Measurements from ENCODE around the gene THOC6. TPM values are rescaled to one million over a fixed set of nuclear protein-coding genes. Genes with fewer than 3 reads are reported as not detected.

Gene THOC6
- total and polyA plus RNA-seq, 2 donors (not counting 1 experiment from before 2014, with no cell fraction given) = 28.5 to 52.2 TPM

DNA sequence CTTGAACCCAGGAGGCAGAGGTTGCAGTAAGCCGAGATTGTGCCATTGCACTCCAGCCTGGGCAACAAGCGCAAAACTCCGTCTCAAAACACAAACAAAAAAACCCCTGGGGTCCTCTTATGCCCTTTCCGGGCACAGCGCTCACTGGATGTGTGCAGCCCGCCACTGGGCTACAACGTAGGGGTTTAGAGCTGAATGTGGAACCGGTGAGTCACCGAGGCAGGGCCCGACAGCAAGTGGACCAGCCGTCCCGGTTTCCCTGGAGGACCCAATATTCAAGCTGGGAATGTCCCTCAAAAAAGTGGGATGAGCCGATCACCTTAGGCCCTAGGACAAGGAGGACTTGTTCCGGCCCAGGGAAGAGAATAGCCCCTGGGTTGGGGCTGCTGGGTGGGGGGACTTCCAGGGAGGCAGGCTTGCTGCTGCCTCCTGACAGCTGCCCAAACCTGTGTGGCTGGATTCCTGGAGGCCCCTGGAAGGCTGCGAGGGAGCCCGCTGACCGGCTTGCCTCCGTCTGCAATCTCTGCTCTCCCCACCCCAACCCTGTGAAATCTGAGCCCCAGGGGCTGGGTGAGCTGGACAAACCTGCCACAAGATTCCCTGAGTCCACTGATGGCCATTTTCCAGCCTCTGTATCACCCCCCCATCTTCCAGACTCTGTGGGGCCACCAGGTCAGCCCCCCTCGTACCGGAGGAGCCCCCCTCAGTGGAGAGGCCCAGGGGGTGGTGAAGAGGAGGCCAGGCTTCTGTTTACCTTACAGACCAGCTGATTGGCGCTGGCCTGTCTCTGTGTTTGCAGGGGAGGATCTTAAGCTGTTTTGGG is 14.1 kb upstream of the THOC6 start:
- Histone ChIP-seq H3K79me2 (ENCODE audit: control insufficient read depth, insufficient read depth, low read length) (no peaks in the 10 kb centered on the region), H3K9me3 (ENCODE audit: control extremely low read depth in 1 of 3, control insufficient read depth in 2 of 3, insufficient read depth in 1 of 3, low read length in 2 of 3) (peaks cover 0 to 12% (median 0%) of the 10 kb centered on the region in 3 donors), H3K9ac (ENCODE audit: low read length) (no peak overlapping the region), H3K4me3 (ENCODE audit: control extremely low read depth in 1 of 5, extremely low read depth in 1 of 5, insufficient read depth in 1 of 5, low read depth in 2 of 5, low read length in 4 of 5) (no peak overlapping the region), H3K27ac (ENCODE audit: low read length in 2 of 2) (no peak overlapping the region), H3K4me1 (ENCODE audit: control insufficient read depth in 2 of 2, insufficient read depth in 2 of 2, low read length in 2 of 2) (peaks cover 24 to 26% of the 10 kb centered on the region in 2 donors), H3K4me2 (replicated peaks; ENCODE audit: low read depth, low read length, poor library complexity, severe bottlenecking) (no peak overlapping the region), H2AFZ (ENCODE audit: insufficient read depth, low read depth, low read length, poor library complexity, severe bottlenecking) (no peak overlapping the region), H4K20me1 (ENCODE audit: control insufficient read depth, insufficient read depth, low read length, poor library complexity, severe bottlenecking) (no peaks in the 10 kb centered on the region), H3K36me3 (replicated peaks in 1 of 2; ENCODE audit: control extremely low read depth in 1 of 2, control insufficient read depth in 1 of 2, extremely low read depth in 1 of 2, insufficient read depth in 2 of 2, low read length in 1 of 2) (no peaks in the 10 kb centered on the region), H3K27me3 (replicated peaks in 1 of 4; ENCODE audit: control extremely low read depth in 1 of 4, control insufficient read depth in 3 of 4, insufficient read depth in 4 of 4, low read length in 3 of 4) (peaks cover 0 to 22% (median 10%) of the 10 kb centered on the region in 4 experiments)
- WGBS (ENCODE audit: insufficient coverage) = 96% methylated on average over 18 of the region's 21 CpGs
- H3K27ac Mint-ChIP-seq = no peak overlapping the region
- ATAC-seq (ENCODE audit: low read depth) (no peak), DNase-seq (no peak)
- peaks cover 22% of the 10 kb centered on the region for H3K4me1 Mint-ChIP-seq
- no peaks in the 10 kb centered on the region for H3K9me3 Mint-ChIP-seq (ENCODE audit: insufficient read depth)
- TF ChIP-seq, protein P1, sequence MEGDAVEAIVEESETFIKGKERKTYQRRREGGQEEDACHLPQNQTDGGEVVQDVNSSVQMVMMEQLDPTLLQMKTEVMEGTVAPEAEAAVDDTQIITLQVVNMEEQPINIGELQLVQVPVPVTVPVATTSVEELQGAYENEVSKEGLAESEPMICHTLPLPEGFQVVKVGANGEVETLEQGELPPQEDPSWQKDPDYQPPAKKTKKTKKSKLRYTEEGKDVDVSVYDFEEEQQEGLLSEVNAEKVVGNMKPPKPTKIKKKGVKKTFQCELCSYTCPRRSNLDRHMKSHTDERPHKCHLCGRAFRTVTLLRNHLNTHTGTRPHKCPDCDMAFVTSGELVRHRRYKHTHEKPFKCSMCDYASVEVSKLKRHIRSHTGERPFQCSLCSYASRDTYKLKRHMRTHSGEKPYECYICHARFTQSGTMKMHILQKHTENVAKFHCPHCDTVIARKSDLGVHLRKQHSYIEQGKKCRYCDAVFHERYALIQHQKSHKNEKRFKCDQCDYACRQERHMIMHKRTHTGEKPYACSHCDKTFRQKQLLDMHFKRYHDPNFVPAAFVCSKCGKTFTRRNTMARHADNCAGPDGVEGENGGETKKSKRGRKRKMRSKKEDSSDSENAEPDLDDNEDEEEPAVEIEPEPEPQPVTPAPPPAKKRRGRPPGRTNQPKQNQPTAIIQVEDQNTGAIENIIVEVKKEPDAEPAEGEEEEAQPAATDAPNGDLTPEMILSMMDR (IDR thresholded peaks at IDR 0.05) = no peak
- no peak for TF ChIP-seq EZH2 (IDR thresholded peaks at IDR 0.05; ENCODE audit: borderline replicate concordance, insufficient read depth, low read depth, low read length, poor library complexity, severe bottlenecking)
- intact Hi-C loops (cut with micrococcal nuclease) = no loop called here
- H3K4me3 Mint-ChIP-seq = no peak overlapping the region
- H3K27me3 Mint-ChIP-seq = peaks cover 18% of the 10 kb centered on the region
- ChIA-PET CTCF (interaction anchor here (0.6 to 1.6 kb wide), 3 partner anchors 18 to 54 kb away, joined by 3 to 4 read pairs (median 3); no protein-coding TSS in a partner anchor), POLR2A (no interaction called here)

DNA sequence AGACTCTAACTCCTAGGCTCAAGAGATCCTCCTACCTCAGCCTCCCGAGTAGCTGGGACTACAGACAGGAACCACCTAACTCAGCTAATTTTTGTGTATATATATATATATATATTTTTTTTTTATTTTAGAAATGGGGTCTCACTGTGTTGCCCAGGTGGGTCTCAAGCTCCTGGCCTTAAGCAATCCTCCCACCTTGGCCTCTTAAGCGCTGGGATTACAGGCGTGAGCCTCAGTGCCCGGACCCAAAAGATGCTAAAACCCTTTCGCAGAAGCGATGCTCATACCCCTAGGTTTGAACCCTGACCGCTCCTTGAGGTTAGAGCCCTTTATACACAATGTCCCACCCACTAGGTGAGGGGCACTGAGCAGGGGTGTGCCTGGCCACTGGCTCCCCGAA is 13.3 kb upstream of the THOC6 start:
- no peak overlapping the region for H3K27ac Mint-ChIP-seq

More for the DNA sequence above, 13.3 kb upstream of the THOC6 start:
- no peak overlapping the region for H3K4me3 ChIP-seq (ENCODE audit: control extremely low read depth in 1 of 5, extremely low read depth in 1 of 5, insufficient read depth in 1 of 5, low read depth in 2 of 5, low read length in 4 of 5)
- H3K4me3 Mint-ChIP-seq = no peak overlapping the region
- H3K9ac ChIP-seq (ENCODE audit: low read length) = no peak overlapping the region
- no peaks in the 10 kb centered on the region for H4K20me1 ChIP-seq (ENCODE audit: control insufficient read depth, insufficient read depth, low read length, poor library complexity, severe bottlenecking)
- H3K79me2 ChIP-seq (ENCODE audit: control insufficient read depth, insufficient read depth, low read length) = no peaks in the 10 kb centered on the region
- H3K4me1 ChIP-seq (ENCODE audit: control insufficient read depth in 2 of 2, insufficient read depth in 2 of 2, low read length in 2 of 2) = peaks cover 22 to 23% of the 10 kb centered on the region in 2 donors
- DNase-seq (no peak), ATAC-seq (ENCODE audit: low read depth) (no peak)
- intact Hi-C loops (cut with micrococcal nuclease) = no loop called here
- no peak overlapping the region for H3K27ac ChIP-seq (ENCODE audit: low read length in 2 of 2)
- 100% methylated on average over 6 of the region's 8 CpGs for WGBS (ENCODE audit: insufficient coverage)
- H3K27me3 ChIP-seq (replicated peaks in 1 of 4; ENCODE audit: control extremely low read depth in 1 of 4, control insufficient read depth in 3 of 4, insufficient read depth in 4 of 4, low read length in 3 of 4) = peaks cover 0 to 22% (median 8%) of the 10 kb centered on the region in 4 experiments
- H2AFZ ChIP-seq (ENCODE audit: insufficient read depth, low read depth, low read length, poor library complexity, severe bottlenecking) = no peak overlapping the region
- H3K27me3 Mint-ChIP-seq = peaks cover 19% of the 10 kb centered on the region
- H3K9me3 ChIP-seq (ENCODE audit: control extremely low read depth in 1 of 3, control insufficient read depth in 2 of 3, insufficient read depth in 1 of 3, low read length in 2 of 3) = peaks cover 0 to 12% (median 0%) of the 10 kb centered on the region in 3 donors
- ChIA-PET CTCF (interaction anchor here (0.6 to 1.6 kb wide), 3 partner anchors 18 to 53 kb away, joined by 3 to 4 read pairs (median 3); no protein-coding TSS in a partner anchor), POLR2A (interaction anchor here (0.6 kb wide), 1 partner anchor 433 kb away, joined by 3 read pairs; the partner anchor contains the start of gene NAA60)
- H3K36me3 ChIP-seq (replicated peaks in 1 of 2; ENCODE audit: control extremely low read depth in 1 of 2, control insufficient read depth in 1 of 2, extremely low read depth in 1 of 2, insufficient read depth in 2 of 2, low read length in 1 of 2) = no peaks in the 10 kb centered on the region
- H3K4me2 ChIP-seq (replicated peaks; ENCODE audit: low read depth, low read length, poor library complexity, severe bottlenecking) = no peak overlapping the region
- H3K9me3 Mint-ChIP-seq (ENCODE audit: insufficient read depth) = no peaks in the 10 kb centered on the region
- H3K4me1 Mint-ChIP-seq = peaks cover 21% of the 10 kb centered on the region
- TF ChIP-seq, protein P1 (IDR thresholded peaks at IDR 0.05) = no peak
- TF ChIP-seq EZH2 (IDR thresholded peaks at IDR 0.05; ENCODE audit: borderline replicate concordance, insufficient read depth, low read depth, low read length, poor library complexity, severe bottlenecking) = no peak

Data from B cell (primary cell).